ENCODE results near the gene CDC123.
"Not testable (repeated sequence)": the region's sequence is repeated elsewhere in the genome, so short reads cannot be mapped to it uniquely, and the experiment has no call there.

Gene CDC123

DNA sequence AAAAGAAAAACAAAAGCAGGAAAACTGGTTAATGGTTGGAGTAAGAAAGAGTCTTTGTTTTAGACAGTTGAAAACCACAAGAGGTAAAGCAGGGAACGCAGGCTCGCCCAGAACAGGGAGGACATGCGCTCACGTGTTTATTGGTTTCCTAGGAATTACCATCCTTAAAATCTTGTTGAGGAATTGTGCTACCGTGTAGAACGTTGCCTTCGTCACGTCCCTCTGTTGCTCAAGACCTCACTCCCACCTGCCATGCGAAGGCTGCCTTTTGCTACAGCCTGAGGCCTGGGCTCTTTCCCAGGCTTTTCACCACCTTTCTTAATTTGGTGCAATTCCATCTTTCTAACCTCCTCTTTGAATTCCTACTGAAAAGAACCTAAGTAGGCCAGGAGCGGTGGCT is 91.8 kb downstream of the CDC123 start:
- TF ChIP-seq, protein P1, sequence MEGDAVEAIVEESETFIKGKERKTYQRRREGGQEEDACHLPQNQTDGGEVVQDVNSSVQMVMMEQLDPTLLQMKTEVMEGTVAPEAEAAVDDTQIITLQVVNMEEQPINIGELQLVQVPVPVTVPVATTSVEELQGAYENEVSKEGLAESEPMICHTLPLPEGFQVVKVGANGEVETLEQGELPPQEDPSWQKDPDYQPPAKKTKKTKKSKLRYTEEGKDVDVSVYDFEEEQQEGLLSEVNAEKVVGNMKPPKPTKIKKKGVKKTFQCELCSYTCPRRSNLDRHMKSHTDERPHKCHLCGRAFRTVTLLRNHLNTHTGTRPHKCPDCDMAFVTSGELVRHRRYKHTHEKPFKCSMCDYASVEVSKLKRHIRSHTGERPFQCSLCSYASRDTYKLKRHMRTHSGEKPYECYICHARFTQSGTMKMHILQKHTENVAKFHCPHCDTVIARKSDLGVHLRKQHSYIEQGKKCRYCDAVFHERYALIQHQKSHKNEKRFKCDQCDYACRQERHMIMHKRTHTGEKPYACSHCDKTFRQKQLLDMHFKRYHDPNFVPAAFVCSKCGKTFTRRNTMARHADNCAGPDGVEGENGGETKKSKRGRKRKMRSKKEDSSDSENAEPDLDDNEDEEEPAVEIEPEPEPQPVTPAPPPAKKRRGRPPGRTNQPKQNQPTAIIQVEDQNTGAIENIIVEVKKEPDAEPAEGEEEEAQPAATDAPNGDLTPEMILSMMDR (IDR thresholded peaks at IDR 0.05; ENCODE audit: insufficient read depth, low read length), result no peak
- TF ChIP-seq, protein P2, sequence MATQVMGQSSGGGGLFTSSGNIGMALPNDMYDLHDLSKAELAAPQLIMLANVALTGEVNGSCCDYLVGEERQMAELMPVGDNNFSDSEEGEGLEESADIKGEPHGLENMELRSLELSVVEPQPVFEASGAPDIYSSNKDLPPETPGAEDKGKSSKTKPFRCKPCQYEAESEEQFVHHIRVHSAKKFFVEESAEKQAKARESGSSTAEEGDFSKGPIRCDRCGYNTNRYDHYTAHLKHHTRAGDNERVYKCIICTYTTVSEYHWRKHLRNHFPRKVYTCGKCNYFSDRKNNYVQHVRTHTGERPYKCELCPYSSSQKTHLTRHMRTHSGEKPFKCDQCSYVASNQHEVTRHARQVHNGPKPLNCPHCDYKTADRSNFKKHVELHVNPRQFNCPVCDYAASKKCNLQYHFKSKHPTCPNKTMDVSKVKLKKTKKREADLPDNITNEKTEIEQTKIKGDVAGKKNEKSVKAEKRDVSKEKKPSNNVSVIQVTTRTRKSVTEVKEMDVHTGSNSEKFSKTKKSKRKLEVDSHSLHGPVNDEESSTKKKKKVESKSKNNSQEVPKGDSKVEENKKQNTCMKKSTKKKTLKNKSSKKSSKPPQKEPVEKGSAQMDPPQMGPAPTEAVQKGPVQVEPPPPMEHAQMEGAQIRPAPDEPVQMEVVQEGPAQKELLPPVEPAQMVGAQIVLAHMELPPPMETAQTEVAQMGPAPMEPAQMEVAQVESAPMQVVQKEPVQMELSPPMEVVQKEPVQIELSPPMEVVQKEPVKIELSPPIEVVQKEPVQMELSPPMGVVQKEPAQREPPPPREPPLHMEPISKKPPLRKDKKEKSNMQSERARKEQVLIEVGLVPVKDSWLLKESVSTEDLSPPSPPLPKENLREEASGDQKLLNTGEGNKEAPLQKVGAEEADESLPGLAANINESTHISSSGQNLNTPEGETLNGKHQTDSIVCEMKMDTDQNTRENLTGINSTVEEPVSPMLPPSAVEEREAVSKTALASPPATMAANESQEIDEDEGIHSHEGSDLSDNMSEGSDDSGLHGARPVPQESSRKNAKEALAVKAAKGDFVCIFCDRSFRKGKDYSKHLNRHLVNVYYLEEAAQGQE (IDR thresholded peaks at IDR 0.05; ENCODE audit: insufficient replicate concordance, low read depth), result no peak
- TF ChIP-seq GABPA (IDR thresholded peaks at IDR 0.05; ENCODE audit: low read depth), result no peak
- TF ChIP-seq SPI1 (IDR thresholded peaks at IDR 0.05; ENCODE audit: borderline replicate concordance, low read depth), result no peak
- TF ChIP-seq POLR2AphosphoS5 (IDR thresholded peaks at IDR 0.05; ENCODE audit: low read depth), result no peak
- DNase-seq (ENCODE audit: low read depth in 1 of 2, low spot score in 1 of 2), result no peak
- no peaks in the 10 kb centered on the region for H3K27me3 ChIP-seq (ENCODE audit: insufficient read depth, poor library complexity, severe bottlenecking)

DNA sequence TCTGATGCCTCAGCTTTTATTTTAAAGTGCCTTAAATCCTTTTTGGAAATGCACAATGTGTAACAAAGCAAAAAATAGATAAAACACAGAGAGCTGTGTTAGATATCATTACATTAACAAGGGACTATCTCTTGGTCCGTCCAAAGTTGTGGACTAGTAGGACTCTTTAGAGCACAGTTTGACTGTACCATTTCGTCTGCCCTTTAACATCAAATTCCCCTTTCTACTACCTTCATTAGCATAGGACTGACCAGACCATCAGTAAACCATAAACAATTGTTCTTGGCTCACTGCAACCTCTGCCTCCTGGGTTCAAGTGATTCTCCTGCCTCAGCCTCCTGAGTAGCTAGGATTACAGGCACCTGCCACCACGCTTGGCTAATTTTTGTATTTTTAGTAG is 101.8 kb downstream of the CDC123 start:
- DNase-seq (ENCODE audit: low read depth in 1 of 2, low spot score in 1 of 2); H3K27ac ChIP-seq (replicated peaks); H3K27me3 ChIP-seq (ENCODE audit: insufficient read depth, poor library complexity, severe bottlenecking); H3K4me3 ChIP-seq (replicated peaks; ENCODE audit: insufficient read depth, low read length): not testable (repeated sequence)

More for the DNA sequence above, 91.8 kb downstream of the CDC123 start:
- H3K4me3 ChIP-seq (replicated peaks; ENCODE audit: insufficient read depth, low read length), result no peak overlapping the region
- H3K27ac ChIP-seq (replicated peaks), result no peak overlapping the region

DNA sequence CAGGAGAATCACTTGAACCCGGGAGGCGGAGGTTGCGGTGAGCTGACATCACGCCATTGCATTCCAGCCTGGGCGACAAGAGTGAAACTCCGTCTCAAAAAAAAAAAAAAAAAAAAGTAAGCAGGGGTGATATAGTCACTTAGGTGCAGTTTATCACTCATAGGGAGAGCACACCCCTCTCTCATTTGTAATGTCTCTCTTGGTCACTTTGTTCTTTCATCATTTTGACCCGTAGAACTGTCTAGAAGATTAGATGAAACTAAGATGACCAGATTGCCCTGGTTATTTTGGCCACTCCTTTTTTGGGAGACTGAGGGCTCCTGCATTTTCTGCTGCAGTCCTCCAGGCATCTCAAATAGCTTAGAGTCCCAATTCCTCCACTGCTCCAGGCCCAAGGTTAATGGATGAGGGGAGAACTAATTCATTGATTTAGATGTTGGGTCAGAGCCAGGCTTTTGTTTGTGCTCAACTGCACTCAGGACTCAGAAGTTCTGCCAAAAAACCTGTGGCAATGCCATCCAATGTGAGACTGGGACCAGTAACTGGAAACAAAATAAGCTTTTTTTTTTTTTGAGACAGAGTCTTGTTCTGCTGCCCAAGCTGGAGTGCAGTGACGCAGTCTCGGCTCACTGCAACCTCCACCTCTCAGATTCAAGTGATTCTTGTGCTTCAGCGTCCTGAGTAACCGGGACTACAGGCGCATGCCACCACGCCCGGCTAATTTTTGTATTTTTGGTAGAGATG is 103.4 kb downstream of the CDC123 start:
- DNase-seq (ENCODE audit: low read depth in 1 of 2, low spot score in 1 of 2), result no peak
- Histone ChIP-seq H3K4me3 (replicated peaks; ENCODE audit: insufficient read depth, low read length) (no peak overlapping the region), H3K27ac (replicated peaks) (no peak overlapping the region), H3K27me3 (ENCODE audit: insufficient read depth, poor library complexity, severe bottlenecking) (no peaks in the 10 kb centered on the region)
- TF ChIP-seq GABPA (IDR thresholded peaks at IDR 0.05; ENCODE audit: low read depth) (no peak), POLR2AphosphoS5 (IDR thresholded peaks at IDR 0.05; ENCODE audit: low read depth) (no peak), SPI1 (IDR thresholded peaks at IDR 0.05; ENCODE audit: borderline replicate concordance, low read depth) (no peak)
- TF ChIP-seq, protein P2 (IDR thresholded peaks at IDR 0.05; ENCODE audit: insufficient replicate concordance, low read depth), result no peak
- TF ChIP-seq, protein P1 (IDR thresholded peaks at IDR 0.05; ENCODE audit: insufficient read depth, low read length), result no peak
